Motor neuron (in vitro differentiated cells): Measurements from ENCODE around the gene AHNAK. TPM values are rescaled to one million over a fixed set of nuclear protein-coding genes. Genes with fewer than 3 reads are reported as not detected.

Source experiments
- ATAC-seq, 8 experiments: fragments of 200-7000 bp; cut with Tn5 transposase; replicated peaks in 6 of 8; 2 replicates each; pipeline ENCODE4 v1.8.0; 2021; ENCODE audit warnings: mild to moderate bottlenecking in 8 of 8, moderate library complexity in 8 of 8
- H3K27ac ChIP-seq, 2 donors: fragments of 250-450 bp; sonication (Bioruptor Pico); 2 replicates each; pipeline ENCODE4 v1.9.0; 2021; ENCODE audit warnings: antibody characterized with exemption in 2 of 2, mild to moderate bottlenecking in 2 of 2, moderate library complexity in 1 of 2
- H3K4me1 ChIP-seq, 2 donors: fragments of 250-450 bp; sonication (Bioruptor Pico); replicated peaks in 1 of 2; 2 replicates each; pipeline ENCODE4 v1.6.1; 2021; ENCODE audit warnings: antibody characterized with exemption in 2 of 2, mild to moderate bottlenecking in 2 of 2, moderate library complexity in 1 of 2
- H3K4me3 ChIP-seq, 5 donors: fragments of 250-450 bp; sonication (Bioruptor Pico); 2 replicates each; pipeline ENCODE4 v1.9.0; 2021; ENCODE audit warnings: antibody characterized with exemption in 5 of 5, mild to moderate bottlenecking in 5 of 5, moderate library complexity in 4 of 5
- WGBS, 10 experiments: fragments of 450-650 bp; shearing (Covaris generic); methylation state at CpG; one replicate each; pipeline ENCODE4 v1.0.0; 2022; 5-methylcytosine and 5-hydroxymethylcytosine counted together
- in situ Hi-C, 9 experiments: fragments of 400-800 bp; cut with MboI; loops; one replicate each; pipeline ENCODE4 v1.15.0; 2021; ENCODE audit warnings: low sequenced_read_pairs in 9 of 9, low pct_unique_long_range_greater_than_20kb in 2 of 9; ENCODE audit not compliant: unreplicated experiment in 9 of 9
- total RNA-seq, 8 experiments: library from RNA; unstranded; fragments of 300-600 nt; gene quantifications; 2 replicates each; pipeline versions ENCODE4 v1.2.3 to v1.2.4, GENCODE V29; 2022

AHNAK gene
- total RNA-seq, 8 experiments from 2014 or later: 1.2 to 93.7 (median 13.5) TPM

- Histone ChIP-seq H3K4me3 (no peak overlapping the region), H3K27ac (no peak overlapping the region), H3K4me1 (peaks cover 6% of the 10 kb centered on the region in 2 donors)
- in situ Hi-C loops: loop anchor here in 1 of 9 experiments (25.0 kb wide), 1 partner anchor 97 kb away; the partner anchor contains the start of gene AHNAK
- WGBS, 10 experiments: 15 to 96% (median 79%) methylated on average over 1 to 18 of the region's 23 CpGs
- ATAC-seq: no peak
These were observed 106.6 kb downstream of the AHNAK start for GRCh38 chr11:62439785-62440602.

- Histone ChIP-seq H3K4me1 (peaks cover 6 to 7% of the 10 kb centered on the region in 2 donors), H3K4me3 (no peak overlapping the region), H3K27ac (no peak overlapping the region)
- in situ Hi-C loops: loop anchor here in 1 of 9 experiments (25.0 kb wide), 1 partner anchor 99 kb away; the partner anchor contains the start of gene AHNAK
- 40 to 93% (median 69%) methylated on average over 1 to 3 of the region's 4 CpGs for WGBS, 10 experiments
- no peak for ATAC-seq
These were observed 108.0 kb downstream of the AHNAK start for GRCh38 chr11:62438641-62439040.

DNA sequence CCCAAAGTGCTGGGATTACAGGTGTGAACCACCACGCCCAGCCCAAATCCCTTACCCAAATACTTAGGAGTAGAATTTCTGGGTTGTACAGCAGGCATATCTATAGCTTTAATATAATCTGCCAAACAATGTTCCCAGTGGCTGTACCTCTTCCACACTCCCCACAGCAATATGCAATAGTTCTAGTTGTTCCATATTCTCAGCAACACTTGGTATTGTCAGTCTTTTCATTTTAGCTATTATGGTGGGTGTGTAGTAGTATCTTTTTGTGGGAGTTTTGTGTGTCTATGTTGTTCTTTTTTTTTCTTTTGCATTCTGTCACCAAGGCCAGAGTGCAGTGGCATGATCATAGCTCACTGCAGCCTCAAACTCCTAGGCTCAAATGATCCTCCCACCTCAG is 109.0 kb downstream of the AHNAK start:
- in situ Hi-C loops: loop anchor here in 1 of 9 experiments (25.0 kb wide), 1 partner anchor 100 kb away; the partner anchor contains the start of gene AHNAK
- 0 to 100% (median 67%) methylated on average over 1 of the region's 1 CpG; no CpG with 5 or more reads in 5 of the 10 experiments for WGBS, 10 experiments
- H3K27ac ChIP-seq: no peak overlapping the region
- peaks cover 16% of the 10 kb centered on the region in 2 donors for H3K4me1 ChIP-seq
- no peak for ATAC-seq
- H3K4me3 ChIP-seq: no peak overlapping the region

DNA sequence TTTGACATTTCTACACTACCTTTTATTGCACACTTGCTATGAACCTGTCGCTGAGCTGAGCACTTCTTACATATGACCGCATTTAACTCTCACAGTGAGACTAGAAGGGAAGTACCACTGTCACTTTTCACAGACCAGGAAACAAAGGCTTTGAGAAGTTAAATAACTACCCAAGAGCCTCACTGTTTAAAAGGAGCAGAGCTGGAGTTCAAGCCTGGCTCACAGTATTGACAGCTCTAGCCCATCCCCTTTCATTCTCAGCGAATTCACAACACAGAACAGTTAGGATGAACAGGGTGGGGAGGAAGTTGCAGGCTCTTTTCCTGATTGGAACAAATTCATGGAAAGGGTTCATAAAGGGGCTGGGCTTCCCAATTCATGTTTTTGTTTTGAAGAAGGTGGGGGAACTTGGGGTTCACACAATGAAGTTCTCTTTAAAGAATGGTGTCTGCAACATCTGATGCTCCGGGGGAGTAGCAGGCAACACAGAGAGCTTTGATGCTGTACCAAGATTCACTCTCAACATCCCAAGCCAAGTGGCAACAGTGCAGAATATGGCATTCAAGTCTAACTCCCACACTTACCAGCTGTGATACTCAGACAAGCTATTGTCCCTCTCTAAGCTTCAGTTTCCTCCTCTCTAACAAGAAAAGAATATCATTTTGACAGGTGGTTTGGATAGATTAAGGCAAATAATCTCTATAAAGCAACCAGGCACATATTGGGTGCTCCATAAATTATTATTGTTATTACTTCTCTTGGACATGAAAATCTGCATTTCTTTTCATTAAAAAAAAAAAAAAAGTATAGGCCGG is 110.6 kb downstream of the AHNAK start:
- ATAC-seq: peak in 5 of 8 experiments; percentile 52 to 72 (median 64)
- peaks cover 10 to 12% of the 10 kb centered on the region in 2 donors for H3K4me1 ChIP-seq
- no peak overlapping the region for H3K27ac ChIP-seq
- H3K4me3 ChIP-seq: no peak overlapping the region
- in situ Hi-C loops: loop anchor here in 1 of 9 experiments (25.0 kb wide), 1 partner anchor 101 kb away; the partner anchor contains the start of gene AHNAK
- WGBS, 10 experiments: 0 to 80% (median 50%) methylated on average over 1 to 5 of the region's 5 CpGs

- in situ Hi-C loops: loop anchor here in 1 of 9 experiments (25.0 kb wide), 1 partner anchor 103 kb away; the partner anchor contains the start of gene AHNAK
- WGBS, 10 experiments: 71 to 96% (median 89%) methylated on average over 2 to 6 of the region's 6 CpGs; no CpG with 5 or more reads in 5 of the 10 experiments
- no peak overlapping the region for H3K27ac ChIP-seq
- no peak overlapping the region for H3K4me3 ChIP-seq
- ATAC-seq: no peak
- peaks cover 10 to 12% of the 10 kb centered on the region in 2 donors for H3K4me1 ChIP-seq
These were observed 112.7 kb downstream of the AHNAK start for GRCh38 chr11:62433904-62434276.

DNA sequence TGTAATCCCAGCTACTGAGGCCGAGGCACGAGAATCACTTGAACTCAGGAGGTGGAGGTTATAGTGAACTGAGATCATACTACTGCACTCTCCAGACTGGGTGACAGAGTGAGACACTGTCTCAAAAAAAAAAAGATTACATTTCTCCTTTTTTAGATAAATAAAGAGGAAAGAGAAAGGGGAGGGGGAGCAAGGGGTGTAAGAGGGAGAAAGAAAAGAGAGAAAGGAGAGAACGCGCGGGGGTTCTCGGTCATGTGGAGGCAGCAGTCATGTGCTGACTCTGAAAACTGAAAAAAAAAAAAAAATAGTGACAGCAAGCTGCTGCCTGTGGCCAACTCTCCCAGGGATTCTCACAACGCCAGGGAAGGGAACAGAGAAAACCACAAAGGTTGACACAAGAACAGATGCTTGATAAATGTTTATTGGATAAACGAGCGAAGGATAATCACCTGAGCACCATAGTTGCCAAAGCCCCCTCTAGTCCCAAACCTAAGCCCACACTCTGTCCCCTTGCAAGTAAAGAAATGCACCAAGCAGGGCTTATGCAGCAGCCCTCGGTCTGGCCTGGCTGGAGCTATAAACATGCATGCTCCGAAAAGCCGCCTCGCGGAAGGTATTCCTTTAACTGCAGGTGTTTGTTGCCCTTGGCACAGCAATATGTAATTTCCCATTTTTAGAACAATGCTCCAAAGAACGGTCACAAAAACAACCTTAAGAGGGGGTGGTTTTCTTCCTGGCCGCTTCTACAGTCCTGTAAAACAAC is 113.3 kb downstream of the AHNAK start:
- in situ Hi-C loops: loop anchor here in 1 of 9 experiments (25.0 kb wide), 1 partner anchor 104 kb away; the partner anchor contains the start of gene AHNAK
- Histone ChIP-seq H3K4me1 (peaks cover 10 to 12% of the 10 kb centered on the region in 2 donors), H3K4me3 (no peak overlapping the region), H3K27ac (no peak overlapping the region)
- ATAC-seq: peak in 5 of 8 experiments; percentile 76 to 88 (median 88)
- WGBS, 10 experiments: 39 to 93% (median 61%) methylated on average over 5 to 15 of the region's 16 CpGs

GRCh38 chr11:62432695-62433094 is 113.9 kb downstream of the AHNAK start:
- 0 to 100% (median 86%) methylated on average over 1 to 8 of the region's 9 CpGs; no CpG with 5 or more reads in 1 of the 10 experiments for WGBS, 10 experiments
- Histone ChIP-seq H3K4me3 (no peak overlapping the region), H3K27ac (no peak overlapping the region), H3K4me1 (peaks cover 10 to 12% of the 10 kb centered on the region in 2 donors)
- ATAC-seq: no peak
- in situ Hi-C loops: loop anchor here in 1 of 9 experiments (25.0 kb wide), 1 partner anchor 105 kb away; the partner anchor contains the start of gene AHNAK

GRCh38 chr11:62431171-62431901 is 115.3 kb downstream of the AHNAK start:
- in situ Hi-C loops: loop anchor here in 1 of 9 experiments (25.0 kb wide), 1 partner anchor 106 kb away; the partner anchor contains the start of gene AHNAK
- Histone ChIP-seq H3K27ac (no peak overlapping the region), H3K4me3 (no peak overlapping the region), H3K4me1 (peaks cover 10 to 12% of the 10 kb centered on the region in 2 donors)
- 38 to 88% (median 70%) methylated on average over 2 to 10 of the region's 11 CpGs; no CpG with 5 or more reads in 1 of the 10 experiments for WGBS, 10 experiments
- ATAC-seq: no peak

DNA sequence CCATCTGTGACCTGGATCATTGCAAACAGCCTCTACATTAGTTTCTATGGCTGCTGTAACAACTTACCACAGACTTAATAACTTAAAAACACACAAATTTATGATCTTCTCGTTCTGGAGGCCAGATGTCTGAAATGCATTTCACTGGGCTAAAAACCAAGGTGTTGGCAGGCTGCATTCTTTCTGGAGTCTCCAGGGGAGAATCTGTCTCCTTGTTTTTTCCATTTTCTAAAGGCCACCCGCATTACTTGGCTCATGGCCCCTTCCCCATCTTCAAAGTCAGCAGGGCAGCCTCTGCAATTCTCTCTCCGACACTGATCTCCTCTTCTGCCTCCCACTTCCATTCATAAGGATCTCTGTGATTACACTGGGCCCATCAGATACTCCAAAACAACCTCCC is 116.2 kb downstream of the AHNAK start:
- no peak overlapping the region for H3K4me3 ChIP-seq
- ATAC-seq: no peak
- no peak overlapping the region for H3K27ac ChIP-seq
- 14 to 89% (median 57%) methylated on average over 1 to 3 of the region's 3 CpGs; no CpG with 5 or more reads in 3 of the 10 experiments for WGBS, 10 experiments
- in situ Hi-C loops: loop anchor here in 1 of 9 experiments (25.0 kb wide), 1 partner anchor 107 kb away; the partner anchor contains the start of gene AHNAK
- H3K4me1 ChIP-seq: peaks cover 10% of the 10 kb centered on the region in 2 donors

GRCh38 chr11:62428871-62429560 is 117.6 kb downstream of the AHNAK start:
- in situ Hi-C loops: loop anchor here in 2 of 9 experiments (10.0 to 25.0 kb wide), 2 partner anchors 108 to 126 kb away; partner anchors contain the start of gene AHNAK (in 1 of the 2)
- 70 to 100% (median 84%) methylated on average over 1 to 4 of the region's 8 CpGs; no CpG with 5 or more reads in 2 of the 10 experiments for WGBS, 10 experiments
- no peak for ATAC-seq
- Histone ChIP-seq H3K4me3 (no peak overlapping the region), H3K27ac (no peak overlapping the region), H3K4me1 (peaks cover 10% of the 10 kb centered on the region in 2 donors)
